GM10266 (cell line): ENCODE measurements around the gene NQO2.

ENCODE experiments used
- DNase-seq: peaks from one replicate; pipeline ENCODE4 v3.0.0; 2012; ENCODE audit errors: extremely low spot score
- CTCF ChIP-seq: IDR thresholded peaks from 2 replicates; pipeline ENCODE4 v1.5.1; 2012; ENCODE audit warnings: mild to moderate bottlenecking, low read depth; ENCODE audit not compliant: control insufficient read depth, insufficient read depth; ENCODE audit errors: missing control alignments

Gene NQO2

GRCh38 chr6:2957696-2958330 is 41.9 kb upstream of the NQO2 start:
- no peak for TF ChIP-seq CTCF
- no peak for DNase-seq

- TF ChIP-seq CTCF: no peak
- no peak for DNase-seq
These were observed 41.4 kb upstream of the NQO2 start for GRCh38 chr6:2958331-2958711.

DNA sequence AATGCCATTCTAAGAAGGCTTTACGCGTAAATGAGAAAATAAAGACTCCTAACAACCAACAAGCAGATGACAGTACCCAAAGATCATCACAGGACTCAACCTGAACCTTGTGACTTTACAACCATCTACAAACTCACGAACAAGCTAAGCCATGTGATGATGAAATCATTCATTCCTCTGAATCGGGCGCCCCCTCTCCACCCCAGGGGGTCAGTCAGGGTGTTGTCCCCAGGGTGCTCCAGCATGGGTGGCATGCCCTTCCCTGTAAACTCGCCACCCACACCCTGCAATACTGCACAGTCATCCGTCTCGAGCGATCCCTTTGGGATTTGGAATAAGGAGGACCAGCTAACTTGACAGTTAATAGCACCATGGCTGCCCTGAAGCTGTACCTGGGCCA is 40.9 kb upstream of the NQO2 start:
- TF ChIP-seq CTCF: no peak
- DNase-seq: no peak

DNA sequence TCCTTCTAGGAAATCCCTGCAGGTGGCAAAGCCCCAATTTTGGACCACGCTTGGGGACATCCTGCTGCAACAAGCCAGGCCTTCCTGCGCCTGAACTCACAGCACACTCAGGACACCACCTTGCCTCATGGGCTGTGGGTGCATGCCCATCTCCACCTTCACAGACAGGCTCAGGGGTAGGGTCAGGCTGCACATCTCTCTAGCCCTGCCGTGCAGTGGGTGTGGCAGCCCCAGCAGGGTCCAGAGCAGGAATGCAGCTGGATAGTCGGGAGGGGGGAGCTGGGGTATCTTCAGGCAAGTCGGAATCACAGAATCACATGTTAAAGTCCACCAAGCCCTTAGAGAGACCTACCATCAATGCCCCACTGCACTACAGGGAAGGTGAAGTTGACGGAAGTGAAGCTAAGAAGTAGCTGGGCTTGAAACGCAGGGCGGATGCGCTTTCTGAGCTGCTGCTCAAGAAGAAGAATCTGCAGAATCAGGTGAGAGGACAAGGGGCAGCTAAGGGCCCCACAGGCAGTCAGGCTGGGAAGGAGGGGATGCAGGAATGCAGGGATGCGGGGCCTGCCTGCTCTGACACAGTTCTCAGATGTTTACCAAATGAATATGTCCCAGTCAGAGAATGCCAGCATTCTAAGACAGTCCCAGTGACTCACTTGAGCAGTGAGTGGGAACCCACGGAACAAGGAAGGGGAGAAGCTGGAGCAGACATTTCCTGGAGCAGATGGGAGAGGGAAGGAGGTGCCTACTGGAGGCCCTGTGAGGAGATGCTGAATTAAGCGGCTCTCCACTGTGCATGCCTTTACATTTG is 39.6 kb upstream of the NQO2 start:
- no peak for DNase-seq
- TF ChIP-seq CTCF: no peak

- no peak for TF ChIP-seq CTCF
- DNase-seq: no peak
These were observed 38.8 kb upstream of the NQO2 start for GRCh38 chr6:2960935-2961334.

DNA sequence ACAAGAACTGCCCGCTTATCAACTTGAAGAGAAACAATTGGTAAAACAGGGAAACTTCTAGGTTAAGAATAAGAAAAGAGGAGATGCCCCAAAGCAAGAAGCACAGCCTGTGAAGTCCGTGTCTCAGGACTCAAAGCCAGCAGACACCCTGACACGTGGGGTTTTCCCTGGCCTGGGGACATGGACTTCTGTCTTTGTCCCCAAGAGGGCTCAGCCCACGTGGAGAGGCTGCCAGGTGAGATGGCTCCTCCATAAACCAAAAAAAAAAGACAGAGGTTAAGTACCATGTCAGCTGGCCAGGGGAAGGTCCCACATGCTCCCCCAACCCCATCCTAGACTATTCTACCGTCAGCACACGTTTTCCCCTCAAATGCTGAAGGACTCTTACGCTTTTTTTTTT is 38.2 kb upstream of the NQO2 start:
- no peak for DNase-seq
- no peak for TF ChIP-seq CTCF

DNA sequence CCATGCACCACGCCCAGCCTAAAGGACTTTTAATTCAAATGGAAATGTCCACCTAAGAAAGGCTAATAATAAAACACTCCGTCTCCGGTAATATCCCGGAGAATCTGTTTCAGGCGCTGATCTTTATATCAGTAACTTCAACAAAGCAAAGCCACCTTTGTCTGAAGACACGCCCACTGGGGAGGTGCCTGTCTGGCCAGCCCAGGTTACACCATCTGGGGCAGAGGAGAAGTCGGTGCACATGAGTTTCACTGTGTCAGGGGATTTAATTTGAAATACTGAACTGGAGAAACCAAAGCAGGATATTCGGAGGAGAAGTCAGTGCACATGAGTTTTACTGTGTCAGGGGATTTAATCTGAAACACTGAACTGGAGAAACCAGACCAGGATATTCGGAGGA is 37.7 kb upstream of the NQO2 start:
- DNase-seq: no peak

More for the DNA sequence above, 37.7 kb upstream of the NQO2 start:
- no peak for TF ChIP-seq CTCF
